Kidney (tissue), 14 donors: Measurements from ENCODE around the gene GPX4. TPM values are rescaled to one million over a fixed set of nuclear protein-coding genes. Genes with fewer than 3 reads are reported as not detected.

ENCODE experiments used
- DNase-seq, 5 donors: peaks; one replicate each; pipeline ENCODE4 v3.0.0-alpha.2; 2013 to 2020
- FAIRE-seq: peaks from 2 replicates; lab custom pipeline; 2012; peaks lifted over from hg19 to GRCh38; lab: Jason Lieb, UNC
- H3K27ac ChIP-seq, 2 donors: one replicate each; pipeline ENCODE4 v1.7.0; 2013; ENCODE audit warnings: low read depth in 2 of 2, low read length in 2 of 2, inconsistent platforms in 1 of 2
- H3K27me3 ChIP-seq: one replicate; pipeline ENCODE4 v1.7.1; 2013; ENCODE audit warnings: low read length, inconsistent platforms; ENCODE audit not compliant: control insufficient read depth, insufficient read depth
- H3K36me3 ChIP-seq, 3 donors: one replicate each; pipeline versions ENCODE4 v1.7.0 to v1.7.1; 2013; ENCODE audit warnings: low read length in 3 of 3, control low read depth in 1 of 3, inconsistent platforms in 1 of 3; ENCODE audit not compliant: insufficient read depth in 3 of 3, control insufficient read depth in 2 of 3
- H3K4me1 ChIP-seq, 3 donors: one replicate each; pipeline versions ENCODE4 v1.7.0 to v1.7.1; 2013; ENCODE audit warnings: low read length in 3 of 3, inconsistent platforms in 1 of 3, low read depth in 1 of 3; ENCODE audit not compliant: control insufficient read depth in 2 of 3, insufficient read depth in 2 of 3
- H3K4me3 ChIP-seq, 3 donors: one replicate each; pipeline versions ENCODE4 v1.7.0 to v1.8.1; 2013; ENCODE audit warnings: low read length in 3 of 3, control low read depth in 1 of 3, inconsistent platforms in 1 of 3
- H3K9ac ChIP-seq, 3 donors: one replicate each; pipeline versions ENCODE4 v1.7.0 to v1.7.1; 2013; ENCODE audit warnings: low read length in 3 of 3, control low read depth in 1 of 3, inconsistent platforms in 1 of 3
- H3K9me3 ChIP-seq, 3 donors: one replicate each; pipeline versions ENCODE4 v1.7.0 to v1.7.1; 2013; ENCODE audit warnings: low read length in 3 of 3, control low read depth in 1 of 3, inconsistent platforms in 1 of 3; ENCODE audit not compliant: control insufficient read depth in 2 of 3, insufficient read depth in 1 of 3
- intact Hi-C: fragments of 100-400 bp; cut with DNase I; formaldehyde crosslinking; loops from one replicate; pipeline ENCODE4 v1.11.1; 2022
- polyA plus RNA-seq: library from polyadenylated mRNA; stranded (reverse); fragments of 350-450 nt; fragmentation: Illumina TruSeq; extraction: RNeasy Lipid Tissue Mini Kit (QIAGEN cat#74804); gene quantifications from one replicate; pipeline ENCODE4 v1.2.3, GENCODE V29; 2014; ENCODE audit warnings: low read depth, low replicate concordance; ENCODE audit not compliant: insufficient read depth
- total RNA-seq: library from RNA; stranded (reverse); fragmentation: NEBNext Ultra II Directional; extraction: Animal tissue kit (Norgen Biotek cat#: 25700); gene quantifications from one replicate; pipeline ENCODE4 v1.2.1, GENCODE V29; 2021
- TF ChIP-seq, protein P1 (sequence below): IDR thresholded peaks from 3 replicates; pipeline ENCODE4 v1.5.1; 2012; ENCODE audit warnings: mild to moderate bottlenecking, moderate library complexity, borderline replicate concordance; ENCODE audit not compliant: insufficient read depth; ENCODE audit errors: extremely low read depth
- donor health status: control.
- donor health status: control.
- donor health status: control.
- donor health status: control.
- donor health status: control.
- donor health status: DM: yes; HTN: yes; CAD: no.
- donor health status: Normal renal cell carcinoma (clear cell type).

The GPX4 gene
- total and polyA plus RNA-seq, 2 donors from 2014 or later: 268 to 966 TPM

DNA sequence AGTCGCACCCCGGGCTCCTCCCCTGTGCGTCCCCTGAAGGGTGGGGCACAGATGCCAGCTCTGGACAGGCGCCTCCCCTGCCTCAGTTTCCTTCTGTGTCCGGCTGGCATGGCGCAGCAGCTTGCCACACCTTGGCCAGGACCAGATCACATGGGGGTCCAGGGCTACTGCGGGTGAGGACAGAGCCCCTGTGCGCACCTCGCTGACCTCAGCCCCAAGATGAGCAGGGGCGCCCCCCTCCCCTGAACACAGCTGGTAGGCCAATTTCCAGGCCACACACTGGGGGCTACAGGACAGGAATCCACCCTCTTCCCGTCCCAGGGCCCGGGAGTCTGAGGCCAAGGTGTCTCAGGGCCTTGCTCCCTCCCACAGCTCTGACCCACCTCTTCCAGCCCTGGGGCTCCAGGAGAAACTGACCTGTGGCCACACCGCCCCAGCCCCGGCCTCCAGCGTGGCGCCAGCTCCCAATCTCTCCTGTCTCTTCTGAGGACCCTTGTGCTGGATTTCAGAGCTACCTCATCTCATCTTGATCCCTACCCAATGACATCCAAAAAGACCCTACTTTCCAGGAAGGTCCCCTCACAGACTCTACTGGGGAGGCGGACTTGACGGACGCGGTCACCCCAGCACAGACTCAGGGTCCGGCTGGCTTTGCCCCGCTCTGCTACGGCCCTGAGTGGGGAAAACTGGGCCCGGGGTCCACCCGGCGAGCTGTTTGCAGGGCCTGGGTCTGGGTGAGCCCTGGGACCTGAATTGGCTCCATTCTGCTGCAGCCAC lies 42.0 kb downstream of the GPX4 start:
- H3K9ac ChIP-seq: no peak overlapping the region
- peaks cover 0 to 12% (median 0%) of the 10 kb centered on the region in 3 donors for H3K4me1 ChIP-seq
- H3K27ac ChIP-seq: no peak overlapping the region
- H3K27me3 ChIP-seq: no peaks in the 10 kb centered on the region
- intact Hi-C loops: no loop called here
- H3K4me3 ChIP-seq: no peak overlapping the region
- H3K36me3 ChIP-seq: peaks cover 0 to 3% (median 2%) of the 10 kb centered on the region in 3 donors
- no peaks in the 10 kb centered on the region for H3K9me3 ChIP-seq
- FAIRE-seq (no peak), DNase-seq (no peak)
- TF ChIP-seq, protein P1, sequence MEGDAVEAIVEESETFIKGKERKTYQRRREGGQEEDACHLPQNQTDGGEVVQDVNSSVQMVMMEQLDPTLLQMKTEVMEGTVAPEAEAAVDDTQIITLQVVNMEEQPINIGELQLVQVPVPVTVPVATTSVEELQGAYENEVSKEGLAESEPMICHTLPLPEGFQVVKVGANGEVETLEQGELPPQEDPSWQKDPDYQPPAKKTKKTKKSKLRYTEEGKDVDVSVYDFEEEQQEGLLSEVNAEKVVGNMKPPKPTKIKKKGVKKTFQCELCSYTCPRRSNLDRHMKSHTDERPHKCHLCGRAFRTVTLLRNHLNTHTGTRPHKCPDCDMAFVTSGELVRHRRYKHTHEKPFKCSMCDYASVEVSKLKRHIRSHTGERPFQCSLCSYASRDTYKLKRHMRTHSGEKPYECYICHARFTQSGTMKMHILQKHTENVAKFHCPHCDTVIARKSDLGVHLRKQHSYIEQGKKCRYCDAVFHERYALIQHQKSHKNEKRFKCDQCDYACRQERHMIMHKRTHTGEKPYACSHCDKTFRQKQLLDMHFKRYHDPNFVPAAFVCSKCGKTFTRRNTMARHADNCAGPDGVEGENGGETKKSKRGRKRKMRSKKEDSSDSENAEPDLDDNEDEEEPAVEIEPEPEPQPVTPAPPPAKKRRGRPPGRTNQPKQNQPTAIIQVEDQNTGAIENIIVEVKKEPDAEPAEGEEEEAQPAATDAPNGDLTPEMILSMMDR: no peak

DNA sequence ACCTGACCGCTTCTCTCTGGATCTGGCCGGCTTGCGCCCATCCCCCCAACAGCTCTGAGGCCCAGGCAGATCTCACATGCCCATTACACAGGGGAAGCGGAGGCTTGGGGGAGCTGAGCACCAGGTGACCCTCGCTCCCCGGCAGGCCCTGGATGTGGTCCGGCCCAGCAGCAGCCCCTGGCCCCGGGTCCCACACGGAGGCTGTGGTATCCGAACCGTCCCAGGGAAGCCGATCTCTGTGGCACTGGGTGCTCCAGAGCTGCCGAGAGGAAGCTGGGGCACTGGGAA lies 42.6 kb downstream of the GPX4 start:
- H3K9me3 ChIP-seq: no peaks in the 10 kb centered on the region
- TF ChIP-seq, protein P1: no peak
- DNase-seq (peak in 3 of 5 donors; percentile 72 to 77 (median 73)), FAIRE-seq (no peak)
- intact Hi-C loops: no loop called here
- H3K4me3 ChIP-seq: no peak overlapping the region
- no peak overlapping the region for H3K27ac ChIP-seq
- peaks cover 0 to 3% (median 2%) of the 10 kb centered on the region in 3 donors for H3K36me3 ChIP-seq
- H3K9ac ChIP-seq: no peak overlapping the region
- no peaks in the 10 kb centered on the region for H3K27me3 ChIP-seq
- H3K4me1 ChIP-seq: peaks cover 0 to 14% (median 3%) of the 10 kb centered on the region in 3 donors

DNA sequence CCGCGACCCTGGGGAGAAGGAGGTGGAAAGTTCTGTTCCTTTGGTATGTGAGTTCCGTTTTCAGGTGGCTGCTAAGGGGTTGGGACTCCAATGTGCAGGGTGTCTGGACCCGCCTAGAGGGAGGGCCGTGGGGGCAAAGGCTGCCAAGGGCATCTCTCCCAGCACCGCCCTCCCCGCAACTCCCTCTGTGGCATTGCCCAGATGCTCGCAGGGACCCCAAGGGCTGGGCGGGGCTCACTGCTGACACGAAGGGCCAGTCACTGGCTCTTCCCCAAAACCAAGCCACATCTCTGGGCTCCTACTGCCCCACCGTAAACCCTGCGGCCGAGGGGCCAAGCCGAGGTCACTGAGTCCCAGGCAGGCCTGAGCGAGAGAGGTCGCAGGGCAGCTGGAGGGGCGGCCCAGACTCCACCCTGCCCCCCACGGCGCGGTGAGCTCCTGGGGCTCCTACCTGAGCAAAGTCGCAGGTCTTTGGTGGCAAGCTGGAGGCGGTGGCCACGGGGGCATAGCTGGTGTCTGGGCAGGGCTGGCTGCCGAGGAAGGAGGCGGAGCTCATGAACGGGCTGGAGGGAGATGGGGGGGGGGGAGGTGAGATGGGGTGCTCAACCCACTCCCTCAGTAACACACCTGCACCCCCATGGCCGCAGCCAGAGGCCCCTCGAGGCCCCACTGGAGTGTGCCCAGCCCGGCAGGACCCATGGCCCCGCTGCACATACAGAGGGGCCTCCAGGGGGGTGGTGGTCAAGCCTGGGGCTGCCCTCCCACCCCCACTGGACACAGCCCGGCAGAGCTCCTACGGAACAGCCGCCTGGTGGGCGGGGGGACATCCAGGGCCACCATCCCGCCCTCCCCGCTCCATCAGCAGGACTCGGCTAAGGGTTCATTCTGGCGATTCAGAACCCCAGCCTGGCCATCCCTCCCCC lies 43.3 kb downstream of the GPX4 start:
- Histone ChIP-seq H3K4me3 (no peak overlapping the region), H3K4me1 (peaks cover 0 to 15% (median 5%) of the 10 kb centered on the region in 3 donors), H3K9me3 (no peaks in the 10 kb centered on the region), H3K36me3 (peaks cover 0 to 3% (median 2%) of the 10 kb centered on the region in 3 donors), H3K9ac (no peak overlapping the region), H3K27ac (no peak overlapping the region), H3K27me3 (no peaks in the 10 kb centered on the region)
- DNase-seq (no peak), FAIRE-seq (no peak)
- TF ChIP-seq, protein P1: no peak
- intact Hi-C loops: no loop called here
